HG03103 (cell line): ENCODE data around the gene AK1.
"Not testable (repeated sequence)": the region's sequence is repeated elsewhere in the genome, so short reads cannot be mapped to it uniquely, and the experiment has no call there.

Experiments used
- ATAC-seq: cut with Tn5 transposase; IDR thresholded peaks from one replicate; pipeline ENCODE4 v1.9.1; 2021; ENCODE audit warnings: low read depth; ENCODE audit not compliant: unreplicated experiment

AK1 gene

GRCh38 chr9:127870153-127870491 is 7.4 kb downstream of the AK1 start:
- ATAC-seq, result not testable (repeated sequence)

- no peak for ATAC-seq
These were observed 7.9 kb downstream of the AK1 start for GRCh38 chr9:127869310-127870152.

GRCh38 chr9:127868278-127868902 is 9.1 kb downstream of the AK1 start:
- ATAC-seq, result no peak

- no peak for ATAC-seq
These were observed 9.9 kb downstream of the AK1 start for GRCh38 chr9:127867356-127868277.

GRCh38 chr9:127866535-127866934 is 10.9 kb downstream of the AK1 start:
- ATAC-seq, result no peak

GRCh38 chr9:127865645-127866464 is 11.6 kb downstream of the AK1 start:
- ATAC-seq, result no peak

GRCh38 chr9:127863191-127863621 is 14.3 kb downstream of the AK1 start:
- ATAC-seq, result no peak

GRCh38 chr9:127862075-127863011 is 15.1 kb downstream of the AK1 start:
- ATAC-seq, result no peak

GRCh38 chr9:127860779-127861178 is 16.7 kb downstream of the AK1 start:
- ATAC-seq, result no peak

- no peak for ATAC-seq
These were observed 17.2 kb downstream of the AK1 start for GRCh38 chr9:127860260-127860659.

- no peak for ATAC-seq
These were observed 19.4 kb downstream of the AK1 start for GRCh38 chr9:127858041-127858512.

GRCh38 chr9:127857278-127857677 is 20.2 kb downstream of the AK1 start:
- ATAC-seq, result no peak

GRCh38 chr9:127856729-127857116 is 20.8 kb downstream of the AK1 start:
- no peak for ATAC-seq

- ATAC-seq, result no peak
These were observed 21.3 kb downstream of the AK1 start for GRCh38 chr9:127856094-127856728.

GRCh38 chr9:127855522-127855921 is 22.0 kb downstream of the AK1 start:
- ATAC-seq, result no peak

GRCh38 chr9:127854960-127855359 is 22.5 kb downstream of the AK1 start:
- ATAC-seq, result no peak

- ATAC-seq, result no peak
These were observed 23.2 kb downstream of the AK1 start, which contains the start of gene ENG for GRCh38 chr9:127854184-127854806. ENG (minus strand) TSS chr9:127854658; CDS start chr9:127854355, 303 bp downstream.
